Measurements from ENCODE around the gene ITGA1. TPM values are rescaled to one million over a fixed set of nuclear protein-coding genes. Genes with fewer than 3 reads are reported as not detected.
A peak's percentile ranks its signal among the peaks of the same experiment; 100 is the strongest.
"Not testable (repeated sequence)": the region's sequence is repeated elsewhere in the genome, so short reads cannot be mapped to it uniquely, and the experiment has no call there.

ITGA1 gene
- total RNA-seq, 1 donor from 2014 or later: 346 TPM

DNA sequence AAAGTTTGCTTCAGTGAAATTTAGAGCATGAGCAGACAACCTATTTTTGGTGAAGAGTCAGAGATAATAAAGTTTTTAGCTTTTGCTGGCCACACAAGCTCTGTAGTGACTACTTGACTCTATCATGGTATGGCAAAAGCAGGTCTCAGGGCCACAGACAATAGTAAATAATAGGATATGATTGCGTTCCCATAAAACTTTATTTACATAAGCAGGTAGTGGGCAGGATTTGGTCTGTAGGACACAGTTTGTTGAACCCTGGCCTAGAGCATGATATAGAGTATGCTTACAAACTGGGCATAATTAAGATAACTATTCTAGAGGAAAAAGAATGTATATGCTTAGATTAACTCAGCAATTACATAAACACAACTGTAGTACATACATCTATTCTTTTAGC, 30.1 kb downstream of the ITGA1 start:
- H3K36me3 Mint-ChIP-seq (ENCODE audit: low read depth): peaks cover 11% of the 10 kb centered on the region
- no peaks in the 10 kb centered on the region for H3K9me3 Mint-ChIP-seq (ENCODE audit: low read depth)
- H3K4me1 Mint-ChIP-seq (ENCODE audit: low read depth): peaks cover 59% of the 10 kb centered on the region
- H3K27ac Mint-ChIP-seq (ENCODE audit: unreplicated experiment): no peak overlapping the region
- H3K27me3 Mint-ChIP-seq (ENCODE audit: low read depth): no peaks in the 10 kb centered on the region
- TF ChIP-seq, protein P1, sequence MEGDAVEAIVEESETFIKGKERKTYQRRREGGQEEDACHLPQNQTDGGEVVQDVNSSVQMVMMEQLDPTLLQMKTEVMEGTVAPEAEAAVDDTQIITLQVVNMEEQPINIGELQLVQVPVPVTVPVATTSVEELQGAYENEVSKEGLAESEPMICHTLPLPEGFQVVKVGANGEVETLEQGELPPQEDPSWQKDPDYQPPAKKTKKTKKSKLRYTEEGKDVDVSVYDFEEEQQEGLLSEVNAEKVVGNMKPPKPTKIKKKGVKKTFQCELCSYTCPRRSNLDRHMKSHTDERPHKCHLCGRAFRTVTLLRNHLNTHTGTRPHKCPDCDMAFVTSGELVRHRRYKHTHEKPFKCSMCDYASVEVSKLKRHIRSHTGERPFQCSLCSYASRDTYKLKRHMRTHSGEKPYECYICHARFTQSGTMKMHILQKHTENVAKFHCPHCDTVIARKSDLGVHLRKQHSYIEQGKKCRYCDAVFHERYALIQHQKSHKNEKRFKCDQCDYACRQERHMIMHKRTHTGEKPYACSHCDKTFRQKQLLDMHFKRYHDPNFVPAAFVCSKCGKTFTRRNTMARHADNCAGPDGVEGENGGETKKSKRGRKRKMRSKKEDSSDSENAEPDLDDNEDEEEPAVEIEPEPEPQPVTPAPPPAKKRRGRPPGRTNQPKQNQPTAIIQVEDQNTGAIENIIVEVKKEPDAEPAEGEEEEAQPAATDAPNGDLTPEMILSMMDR (IDR thresholded peaks at IDR 0.05): no peak
- no peak for DNase-seq (ENCODE audit: low spot score)
- no peak overlapping the region for H3K4me3 Mint-ChIP-seq (ENCODE audit: unreplicated experiment)

DNA sequence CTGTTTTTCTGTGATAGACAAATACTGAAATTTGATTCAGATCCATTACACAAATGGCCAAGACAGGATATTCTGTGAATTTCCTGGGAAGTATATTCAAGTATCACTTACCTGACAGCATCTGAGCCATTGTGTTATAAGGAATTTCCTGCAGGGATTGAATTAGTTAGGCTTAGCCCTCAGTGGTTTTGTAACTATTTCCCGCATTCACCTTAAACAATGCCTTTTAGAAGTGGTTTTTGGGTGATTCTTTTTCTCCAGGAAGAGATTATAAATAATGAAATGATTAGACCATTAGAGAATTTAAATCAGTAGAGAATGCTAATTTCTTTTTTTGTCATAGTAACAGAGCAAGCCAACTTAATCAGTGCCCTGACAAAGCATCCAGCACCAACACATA, 30.6 kb downstream of the ITGA1 start:
- DNase-seq (ENCODE audit: low spot score): no peak
- H3K4me3 Mint-ChIP-seq (ENCODE audit: unreplicated experiment): no peak overlapping the region
- no peak overlapping the region for H3K27ac Mint-ChIP-seq (ENCODE audit: unreplicated experiment)
- no peaks in the 10 kb centered on the region for H3K9me3 Mint-ChIP-seq (ENCODE audit: low read depth)
- TF ChIP-seq, protein P1 (IDR thresholded peaks at IDR 0.05): no peak
- H3K4me1 Mint-ChIP-seq (ENCODE audit: low read depth): peaks cover 56% of the 10 kb centered on the region
- no peaks in the 10 kb centered on the region for H3K27me3 Mint-ChIP-seq (ENCODE audit: low read depth)
- peaks cover 11% of the 10 kb centered on the region for H3K36me3 Mint-ChIP-seq (ENCODE audit: low read depth)

DNA sequence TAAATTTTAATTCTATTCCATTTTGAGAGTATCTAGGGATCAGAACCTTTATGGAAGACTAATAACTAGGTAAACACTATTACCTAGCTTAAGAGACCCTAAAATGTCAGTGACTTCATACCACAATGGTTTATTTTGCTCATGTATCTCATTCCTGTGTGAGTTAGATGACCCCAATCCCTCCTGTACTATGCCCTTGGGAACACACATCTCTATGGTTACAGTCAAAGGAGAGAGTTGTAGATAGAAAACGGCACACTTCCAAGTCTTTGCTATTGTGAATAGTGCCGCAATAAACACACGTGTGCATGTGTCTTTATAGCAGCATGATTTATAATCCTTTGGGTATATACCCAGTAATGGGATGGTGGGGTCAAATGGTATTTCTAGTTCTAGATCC, 31.1 kb downstream of the ITGA1 start:
- not testable (repeated sequence) for H3K27me3 Mint-ChIP-seq (ENCODE audit: low read depth); H3K4me3 Mint-ChIP-seq (ENCODE audit: unreplicated experiment); H3K9me3 Mint-ChIP-seq (ENCODE audit: low read depth); H3K27ac Mint-ChIP-seq (ENCODE audit: unreplicated experiment); DNase-seq (ENCODE audit: low spot score); H3K36me3 Mint-ChIP-seq (ENCODE audit: low read depth)
- peaks cover 54% of the 10 kb centered on the region for H3K4me1 Mint-ChIP-seq (ENCODE audit: low read depth)

DNA sequence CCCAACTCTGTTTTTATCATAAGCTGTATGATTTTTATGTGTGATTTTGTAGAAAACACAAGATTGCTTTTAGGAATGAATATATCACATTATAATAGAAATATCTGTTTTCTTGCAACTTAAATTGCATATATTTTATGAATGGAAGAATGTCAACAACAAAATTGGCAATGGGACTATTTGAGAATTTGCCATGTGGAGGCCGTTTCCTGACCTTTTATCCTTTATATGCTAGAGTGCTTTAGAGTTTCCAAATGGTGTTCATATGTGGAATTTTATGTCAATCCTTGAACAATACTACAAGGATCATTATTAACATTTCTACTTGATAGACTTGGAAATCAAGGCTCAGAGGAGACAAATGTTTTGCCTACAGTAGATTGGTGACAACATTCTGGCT, 34.2 kb downstream of the ITGA1 start:
- TF ChIP-seq, protein P1 (IDR thresholded peaks at IDR 0.05): no peak
- peaks cover under 1% of the 10 kb centered on the region for H3K9me3 Mint-ChIP-seq (ENCODE audit: low read depth)
- H3K4me1 Mint-ChIP-seq (ENCODE audit: low read depth): peaks cover 46% of the 10 kb centered on the region
- H3K27me3 Mint-ChIP-seq (ENCODE audit: low read depth): no peaks in the 10 kb centered on the region
- peak overlapping the region; percentile 74 for H3K27ac Mint-ChIP-seq (ENCODE audit: unreplicated experiment)
- H3K36me3 Mint-ChIP-seq (ENCODE audit: low read depth): peaks cover 12% of the 10 kb centered on the region
- H3K4me3 Mint-ChIP-seq (ENCODE audit: unreplicated experiment): no peak overlapping the region
- no peak for DNase-seq (ENCODE audit: low spot score)

DNA sequence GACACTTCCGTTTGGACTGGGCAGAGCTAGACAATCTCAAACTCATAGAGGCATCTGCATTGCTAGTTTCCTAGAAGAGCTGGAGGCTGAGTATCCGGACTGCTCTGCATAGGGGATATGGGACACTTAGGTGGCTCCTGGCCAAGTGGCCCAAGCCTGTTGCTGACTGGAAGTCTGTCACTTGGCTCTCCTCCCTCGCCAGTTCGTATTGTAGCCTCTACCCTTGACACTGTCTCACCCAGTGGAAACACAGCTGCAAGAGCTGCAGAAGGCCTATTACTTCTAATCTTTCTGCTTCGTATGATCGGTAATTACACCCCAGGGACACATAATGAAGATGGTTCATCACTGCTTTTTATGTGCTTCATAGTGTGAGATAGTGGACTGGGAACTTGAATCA, 34.7 kb downstream of the ITGA1 start:
- H3K4me1 Mint-ChIP-seq (ENCODE audit: low read depth): peaks cover 44% of the 10 kb centered on the region
- H3K27me3 Mint-ChIP-seq (ENCODE audit: low read depth): no peaks in the 10 kb centered on the region
- peak overlapping the region; percentile 74 for H3K27ac Mint-ChIP-seq (ENCODE audit: unreplicated experiment)
- TF ChIP-seq, protein P1 (IDR thresholded peaks at IDR 0.05): no peak
- peaks cover 6% of the 10 kb centered on the region for H3K9me3 Mint-ChIP-seq (ENCODE audit: low read depth)
- DNase-seq (ENCODE audit: low spot score): no peak
- H3K4me3 Mint-ChIP-seq (ENCODE audit: unreplicated experiment): no peak overlapping the region
- peaks cover 17% of the 10 kb centered on the region for H3K36me3 Mint-ChIP-seq (ENCODE audit: low read depth)

DNA sequence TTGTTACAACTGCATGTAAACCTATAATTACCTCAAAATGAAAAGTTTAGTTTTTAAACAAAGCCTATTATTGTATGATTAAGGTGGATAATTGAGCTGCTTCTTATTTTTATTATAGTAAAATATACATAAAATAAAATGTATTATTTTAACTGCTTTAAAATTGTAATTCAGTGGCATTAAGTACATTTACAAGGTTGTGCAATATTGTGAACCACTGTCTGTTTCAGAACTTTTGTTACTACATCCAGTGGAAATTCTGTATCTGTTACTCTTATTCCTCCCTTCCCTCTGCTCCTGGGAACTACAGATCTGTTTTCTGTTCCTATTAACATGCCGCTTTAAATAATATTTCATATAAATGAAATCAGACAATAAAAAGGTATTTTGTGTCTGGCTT, 37.1 kb downstream of the ITGA1 start:
- H3K9me3 Mint-ChIP-seq (ENCODE audit: low read depth): peaks cover 20% of the 10 kb centered on the region
- H3K4me1 Mint-ChIP-seq (ENCODE audit: low read depth): peaks cover 44% of the 10 kb centered on the region
- no peak overlapping the region for H3K27ac Mint-ChIP-seq (ENCODE audit: unreplicated experiment)
- no peak for DNase-seq (ENCODE audit: low spot score)
- H3K27me3 Mint-ChIP-seq (ENCODE audit: low read depth): no peaks in the 10 kb centered on the region
- TF ChIP-seq, protein P1 (IDR thresholded peaks at IDR 0.05): no peak
- H3K4me3 Mint-ChIP-seq (ENCODE audit: unreplicated experiment): no peak overlapping the region
- peaks cover 21% of the 10 kb centered on the region for H3K36me3 Mint-ChIP-seq (ENCODE audit: low read depth)
